DND-41 (cell line): ENCODE data around the gene MYCBPAP.

Source experiments
- CTCF ChIP-seq: IDR thresholded peaks from 2 replicates; pipeline ENCODE4 v1.5.1; 2012; ENCODE audit warnings: borderline replicate concordance, low read length, moderate library complexity, mild to moderate bottlenecking; ENCODE audit not compliant: poor library complexity, severe bottlenecking; ENCODE audit errors: extremely low read depth
- EZH2 ChIP-seq: IDR thresholded peaks from 3 replicates; pipeline ENCODE4 v1.6.1; 2012; ENCODE audit warnings: borderline replicate concordance, low read depth, mild to moderate bottlenecking, moderate library complexity, low read length, inconsistent platforms; ENCODE audit not compliant: severe bottlenecking

- no peak for TF ChIP-seq CTCF
- TF ChIP-seq EZH2: no peak
Measured at GRCh38 chr17:50507871-50508572, at the start of gene MYCBPAP.
